T-helper 9 cell (primary cell): ENCODE data around the gene KRABD2.
"Not testable (repeated sequence)": the region's sequence is repeated elsewhere in the genome, so short reads cannot be mapped to it uniquely, and the experiment has no call there.

Experiments used
- DNase-seq: peaks from one replicate; pipeline ENCODE4 v3.0.0-alpha.2; 2020

The KRABD2 gene

DNA sequence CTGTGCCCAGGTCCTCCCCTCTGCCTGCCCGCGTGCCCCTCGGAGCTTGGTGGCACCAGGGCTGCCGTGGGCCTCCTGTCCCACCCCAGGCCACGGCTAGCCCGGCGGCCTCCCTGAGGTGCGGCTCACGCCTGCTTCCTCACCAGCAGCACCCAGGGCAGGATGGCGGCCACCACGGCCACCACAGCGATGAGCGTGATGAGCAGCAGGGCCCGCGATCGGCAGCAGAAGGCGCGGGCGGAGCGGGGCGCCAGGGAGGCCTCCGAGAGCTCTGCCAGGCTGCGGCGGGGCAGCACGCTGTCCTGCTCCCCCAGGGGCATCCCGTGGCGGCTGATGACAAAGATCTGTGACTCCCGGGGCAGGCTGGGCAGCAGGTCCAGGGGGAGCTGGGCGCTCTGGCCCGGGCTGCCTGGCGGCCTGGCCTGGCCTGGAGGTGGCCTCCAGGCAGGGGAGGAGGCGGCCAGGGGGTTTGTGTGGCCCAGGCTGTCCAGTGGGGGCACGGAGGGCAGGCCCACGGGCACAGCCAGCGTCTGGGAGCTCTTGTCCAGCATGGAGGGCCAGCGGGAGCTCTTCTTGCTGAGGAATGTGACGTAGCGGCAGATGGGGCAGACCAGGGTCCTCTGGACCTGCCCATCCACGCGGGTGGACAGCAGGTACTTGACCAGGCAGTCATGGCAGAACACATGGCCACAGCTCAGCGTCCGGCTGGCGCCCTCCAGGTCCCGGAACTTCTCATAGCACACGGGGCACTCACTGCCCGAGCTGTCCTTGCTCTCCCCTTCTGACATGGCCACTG is 16.4 kb upstream of the KRABD2 start:
- no peak for DNase-seq

DNA sequence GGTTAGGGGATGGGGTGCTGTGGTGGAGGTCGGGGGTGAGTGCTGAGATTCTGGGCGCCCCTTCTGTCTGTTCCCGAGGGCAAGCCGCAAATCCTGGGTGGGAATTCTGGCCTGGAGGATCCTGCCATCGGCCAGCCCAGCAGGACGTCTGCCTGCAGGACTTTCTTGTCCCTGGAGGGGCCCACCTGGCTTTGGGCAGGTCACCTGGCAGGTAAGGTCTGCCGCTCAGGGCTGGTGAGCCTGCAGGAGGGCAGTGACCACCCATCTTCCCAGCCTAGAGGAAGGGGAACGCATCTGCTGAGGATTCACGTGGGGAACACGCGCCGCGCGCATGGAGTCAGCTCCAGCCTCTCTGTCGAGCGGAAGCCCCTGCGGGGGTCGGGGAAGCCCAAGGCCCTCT is 15.8 kb upstream of the KRABD2 start:
- no peak for DNase-seq

DNA sequence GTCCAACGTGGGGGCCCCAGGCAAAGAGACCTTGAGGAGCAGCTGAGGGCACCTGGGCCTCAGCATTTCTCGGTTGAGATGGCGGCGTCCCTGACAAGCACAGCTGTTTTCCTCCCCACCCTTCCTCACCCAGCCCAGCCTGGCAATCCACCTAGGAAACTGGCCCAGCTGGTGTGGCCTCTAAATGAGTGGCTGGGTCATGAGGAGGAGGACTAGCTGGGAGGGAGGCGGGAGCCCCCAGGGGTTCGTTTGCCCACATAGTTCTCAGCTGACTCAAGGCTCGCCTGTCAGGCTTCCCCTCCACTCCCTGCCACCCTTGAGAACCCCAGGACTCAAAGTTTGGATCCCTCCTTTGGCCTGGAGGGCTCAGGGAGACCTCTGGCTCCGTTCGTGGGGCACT is 15.2 kb upstream of the KRABD2 start:
- no peak for DNase-seq

DNA sequence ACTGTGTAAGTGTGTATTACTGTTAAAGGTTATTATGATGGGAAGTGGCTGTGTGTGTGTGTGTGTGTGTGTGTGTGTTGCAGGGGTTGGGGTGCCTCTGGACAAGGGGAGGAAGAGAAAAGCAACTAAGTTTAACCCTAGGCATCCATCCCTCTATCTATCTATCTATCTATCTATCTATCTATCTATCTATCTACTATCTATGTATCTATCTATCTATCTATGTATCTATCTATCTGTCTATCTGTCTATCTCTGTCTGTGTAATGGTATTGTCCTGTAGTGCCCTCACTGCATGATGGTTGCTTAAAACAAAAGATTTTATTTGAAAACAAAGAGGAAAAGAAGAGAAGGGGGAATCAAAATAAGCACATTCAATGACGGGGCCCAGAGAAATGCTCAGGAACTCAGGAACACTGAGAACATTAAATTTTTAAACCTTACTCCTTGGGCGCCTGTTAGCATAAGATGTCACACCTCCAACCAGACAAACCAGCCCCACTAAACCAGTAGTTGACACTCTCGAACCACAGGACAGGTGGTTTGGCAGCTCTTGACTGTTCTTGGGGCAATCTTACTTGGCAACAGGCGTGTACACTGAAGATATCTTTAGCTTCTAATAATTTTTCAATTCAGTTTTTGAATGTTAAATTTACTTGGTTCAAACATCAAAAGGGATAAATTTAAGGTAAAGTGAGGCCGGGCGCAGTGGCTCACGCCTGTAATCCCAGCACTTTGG is 11.6 kb upstream of the KRABD2 start:
- DNase-seq, result no peak

- DNase-seq, result no peak
Observed at GRCh38 chr17:8386841-8387240, 10.3 kb upstream of the KRABD2 start.

DNA sequence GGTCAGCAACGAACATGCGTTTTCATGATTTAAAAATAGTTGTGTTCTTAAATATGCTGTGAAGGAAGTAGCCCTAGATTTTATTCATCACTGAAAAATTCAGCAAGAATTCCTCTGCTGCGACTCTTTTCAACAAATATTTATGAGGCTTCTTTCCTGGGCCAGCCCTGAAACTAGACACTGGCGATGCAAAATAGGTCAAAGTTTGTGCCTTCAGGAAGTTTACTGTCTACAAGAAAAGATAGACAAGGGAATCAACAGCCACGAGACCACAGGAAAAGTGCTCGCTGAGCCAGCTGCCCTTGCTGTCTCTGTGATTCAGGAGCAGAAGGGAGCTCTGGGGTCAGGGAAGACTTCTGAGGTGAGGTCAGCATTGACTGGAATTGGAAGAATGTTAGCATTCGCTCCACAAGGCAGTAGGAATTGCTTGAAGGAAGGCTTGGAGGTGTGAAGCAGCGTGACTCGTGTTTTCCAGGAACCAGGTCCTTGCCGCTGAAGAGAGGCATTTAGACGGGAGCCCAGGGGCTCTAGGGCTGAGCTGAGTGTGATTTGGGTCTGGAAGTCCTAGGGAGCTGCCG is 8.4 kb upstream of the KRABD2 start:
- DNase-seq, result no peak

DNA sequence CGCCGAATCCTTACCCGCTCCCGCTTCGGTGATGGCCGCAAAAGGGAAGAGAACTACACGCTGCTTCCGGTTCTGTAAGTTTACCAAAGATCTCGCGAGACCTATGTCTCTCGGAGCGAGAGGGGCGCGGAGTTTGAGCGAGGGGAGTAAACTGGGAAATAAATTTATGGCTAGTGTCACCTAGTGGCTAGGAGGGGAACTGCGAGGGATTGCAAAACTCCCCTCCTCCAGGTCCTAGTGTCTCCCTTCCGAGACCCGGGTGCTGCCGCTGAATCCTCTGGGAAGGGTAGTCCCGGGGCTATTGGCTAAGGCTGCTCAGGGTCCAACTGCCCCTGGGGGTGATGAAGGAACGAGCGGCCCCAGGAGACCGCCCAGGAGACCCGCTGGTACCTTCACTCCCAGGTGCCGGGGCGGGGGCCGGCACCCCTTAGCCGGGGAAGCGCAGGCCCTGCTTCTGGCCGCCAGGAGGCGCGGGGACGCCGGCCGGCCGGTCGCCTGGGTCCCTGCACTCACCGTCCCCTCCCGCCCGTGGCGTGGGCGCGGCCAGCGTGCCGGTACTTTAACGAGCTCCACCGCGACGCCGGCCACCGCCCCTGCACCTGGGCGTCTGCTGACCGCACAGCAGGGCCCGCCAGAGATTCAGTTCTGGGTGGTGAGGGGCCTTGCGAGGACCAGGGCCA is 6.8 kb upstream of the KRABD2 start, which contains the start of gene RPL26:
RPL26 (minus strand) TSS at position 51 of the 680 bp plus-strand sequence. CDS start 883 bp downstream, outside the sequence.
- DNase-seq, result peak; percentile 88

DNA sequence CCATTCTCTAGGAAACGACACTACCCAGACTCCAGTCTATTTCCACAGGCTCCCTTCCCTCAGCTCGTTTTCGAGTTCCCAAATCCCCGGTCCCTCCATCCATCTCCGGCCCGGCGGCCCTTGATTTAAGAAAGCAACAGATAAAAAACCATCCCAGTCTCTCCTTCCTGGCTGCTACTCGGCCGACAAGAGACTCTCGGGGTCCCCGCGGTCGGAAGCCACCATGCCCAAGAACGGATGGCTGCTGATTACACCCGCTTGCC is 6.3 kb upstream of the KRABD2 start:
- DNase-seq, result no peak

- DNase-seq, result no peak
Observed at GRCh38 chr17:8382052-8382879, 5.8 kb upstream of the KRABD2 start.

GRCh38 chr17:8380049-8380448 is 3.5 kb upstream of the KRABD2 start:
- DNase-seq, result no peak

- not testable (repeated sequence) for DNase-seq
Observed at GRCh38 chr17:8378117-8378516, 1.6 kb upstream of the KRABD2 start.

GRCh38 chr17:8377422-8377821 is 918 bp upstream of the KRABD2 start:
- DNase-seq, result no peak

- no peak for DNase-seq
Observed at GRCh38 chr17:8375738-8376259, 705 bp downstream of the KRABD2 start.

GRCh38 chr17:8373856-8374255 is 2.6 kb downstream of the KRABD2 start:
- not testable (repeated sequence) for DNase-seq

DNA sequence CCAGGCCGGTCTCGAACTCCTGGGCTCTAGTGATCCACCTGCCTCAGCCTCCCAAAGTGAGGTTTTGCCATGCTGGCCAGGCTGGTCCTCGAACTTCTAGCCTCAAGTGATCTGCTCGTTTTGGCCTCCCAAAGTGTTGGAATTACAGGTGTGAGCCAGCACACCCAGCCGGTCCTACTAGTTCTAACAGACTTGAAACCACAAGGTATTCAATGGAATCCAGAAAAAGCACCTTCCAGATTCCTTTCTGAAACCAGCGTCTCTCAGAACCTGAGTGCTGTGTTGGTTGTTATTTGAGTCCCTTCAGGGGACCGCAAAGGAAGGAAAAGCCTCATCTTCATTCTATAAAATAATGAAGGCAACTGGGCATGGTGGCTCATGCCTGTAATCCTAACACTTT is 4.1 kb downstream of the KRABD2 start:
- DNase-seq, result no peak

DNA sequence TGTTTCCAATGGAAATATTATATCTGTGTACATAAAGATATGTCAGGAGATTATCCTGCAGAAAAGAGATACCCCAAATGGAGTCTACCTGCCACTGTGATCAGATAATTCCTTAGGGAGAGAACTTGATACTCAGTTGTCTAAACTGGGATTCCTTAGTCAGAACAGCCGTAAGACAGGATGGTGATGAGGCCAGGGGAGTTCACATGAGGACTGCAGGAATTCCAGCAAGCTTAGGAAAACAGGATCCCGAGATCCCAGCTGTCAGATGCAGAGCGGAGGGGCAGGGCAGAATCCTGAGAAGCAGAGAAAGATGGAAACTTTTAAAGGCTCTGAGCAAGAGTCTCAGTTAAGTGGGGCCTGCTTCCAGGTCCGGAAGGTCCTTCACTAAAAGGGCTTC is 4.7 kb downstream of the KRABD2 start:
- no peak for DNase-seq

DNA sequence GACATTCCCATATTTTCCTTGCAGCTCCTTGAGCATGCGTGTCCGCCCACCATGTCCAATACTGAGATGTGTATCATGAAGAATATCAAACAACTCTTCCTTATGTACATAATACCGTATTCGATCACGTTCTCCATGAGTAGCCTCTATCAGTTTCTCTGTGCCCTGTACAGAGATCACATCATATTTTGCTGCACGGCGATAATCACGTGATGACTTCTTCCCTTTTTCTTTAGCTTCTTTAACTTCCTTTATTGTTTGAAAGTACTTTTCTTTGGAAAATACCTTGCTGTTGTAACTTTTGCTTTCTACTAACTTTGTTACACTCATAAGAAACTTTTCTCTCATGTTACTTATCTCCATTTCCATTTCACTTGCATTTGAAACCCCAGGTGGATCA is 6.6 kb downstream of the KRABD2 start:
- DNase-seq, result no peak

DNA sequence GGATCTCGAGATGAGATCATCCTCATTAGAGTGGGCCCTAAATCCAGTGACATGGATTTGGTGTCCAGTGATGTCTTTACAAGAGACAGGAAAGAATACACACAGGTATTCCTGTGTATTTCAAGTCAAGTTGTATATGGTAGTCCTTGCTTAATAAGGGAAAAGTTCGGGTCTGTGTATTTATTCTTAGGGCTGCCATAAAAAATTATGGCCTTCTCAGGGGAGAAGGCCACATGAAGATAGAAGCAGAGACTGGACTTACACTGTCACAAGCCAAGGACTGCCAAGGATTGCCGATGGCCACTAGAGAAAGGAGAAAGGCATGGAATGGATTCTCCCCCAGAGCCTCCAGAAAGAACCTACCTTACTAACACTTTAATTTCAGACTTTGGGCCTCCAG is 8.3 kb downstream of the KRABD2 start:
- DNase-seq, result no peak

GRCh38 chr17:8366231-8366630 is 10.3 kb downstream of the KRABD2 start:
- no peak for DNase-seq

DNA sequence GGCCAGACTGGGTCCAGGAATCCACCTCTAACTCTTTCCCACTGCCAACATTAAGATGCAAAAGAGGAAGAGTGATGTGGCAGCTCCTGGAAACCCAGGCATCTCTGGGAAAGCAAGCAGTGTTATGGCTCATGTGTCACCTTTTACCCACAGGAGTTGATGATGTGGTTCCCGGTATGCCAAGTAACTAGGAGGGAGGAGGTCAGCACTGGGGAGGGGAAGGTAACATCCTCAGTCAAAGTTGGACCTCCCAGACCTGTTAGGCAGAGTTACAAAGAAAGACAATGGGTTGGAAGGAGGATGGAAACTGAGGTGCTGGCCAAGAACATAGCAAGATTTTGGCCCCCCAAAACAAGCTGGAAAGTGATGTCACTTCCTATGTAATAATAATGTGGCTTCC is 11.4 kb downstream of the KRABD2 start:
- DNase-seq, result no peak

GRCh38 chr17:8362651-8363332 is 13.7 kb downstream of the KRABD2 start:
- DNase-seq, result no peak

GRCh38 chr17:8360751-8361150 is 15.8 kb downstream of the KRABD2 start:
- no peak for DNase-seq
